WI38 (cell line): ENCODE results near the gene DCLK1.

ENCODE experiments used
- H3K4me3 ChIP-seq: 2 replicates; pipeline ENCODE4 v1.5.1; 2011; ENCODE audit warnings: low read depth, mild to moderate bottlenecking, control low read depth, low read length
- TF ChIP-seq, protein P1 (sequence below): IDR thresholded peaks from 2 replicates; pipeline ENCODE4 v1.5.1; 2012; ENCODE audit warnings: low read depth, mild to moderate bottlenecking, control low read depth, low read length

Gene DCLK1

DNA sequence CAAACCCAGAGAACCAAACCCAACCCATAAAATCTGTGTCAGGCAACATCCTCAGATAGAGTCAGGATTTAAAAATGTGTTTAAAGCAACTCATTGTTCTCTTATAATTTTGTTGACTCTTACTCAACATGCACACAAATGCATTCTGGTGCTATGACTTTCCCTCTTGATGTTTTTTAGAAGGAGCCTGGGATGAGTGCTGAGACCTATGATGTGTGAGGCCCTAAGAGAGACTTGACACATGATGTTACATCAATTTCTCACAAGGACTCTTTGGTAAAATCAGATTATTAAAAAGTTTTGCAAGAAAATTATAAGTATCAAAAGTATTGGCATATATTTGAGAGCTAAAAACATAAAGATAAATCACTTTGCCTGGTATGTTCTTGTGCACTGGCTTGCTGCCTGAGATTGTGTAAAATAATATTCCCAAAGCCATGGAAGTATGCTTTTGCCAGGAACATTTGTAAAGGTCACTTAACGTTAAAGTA is 173.9 kb downstream of the DCLK1 start:
- TF ChIP-seq, protein P1, sequence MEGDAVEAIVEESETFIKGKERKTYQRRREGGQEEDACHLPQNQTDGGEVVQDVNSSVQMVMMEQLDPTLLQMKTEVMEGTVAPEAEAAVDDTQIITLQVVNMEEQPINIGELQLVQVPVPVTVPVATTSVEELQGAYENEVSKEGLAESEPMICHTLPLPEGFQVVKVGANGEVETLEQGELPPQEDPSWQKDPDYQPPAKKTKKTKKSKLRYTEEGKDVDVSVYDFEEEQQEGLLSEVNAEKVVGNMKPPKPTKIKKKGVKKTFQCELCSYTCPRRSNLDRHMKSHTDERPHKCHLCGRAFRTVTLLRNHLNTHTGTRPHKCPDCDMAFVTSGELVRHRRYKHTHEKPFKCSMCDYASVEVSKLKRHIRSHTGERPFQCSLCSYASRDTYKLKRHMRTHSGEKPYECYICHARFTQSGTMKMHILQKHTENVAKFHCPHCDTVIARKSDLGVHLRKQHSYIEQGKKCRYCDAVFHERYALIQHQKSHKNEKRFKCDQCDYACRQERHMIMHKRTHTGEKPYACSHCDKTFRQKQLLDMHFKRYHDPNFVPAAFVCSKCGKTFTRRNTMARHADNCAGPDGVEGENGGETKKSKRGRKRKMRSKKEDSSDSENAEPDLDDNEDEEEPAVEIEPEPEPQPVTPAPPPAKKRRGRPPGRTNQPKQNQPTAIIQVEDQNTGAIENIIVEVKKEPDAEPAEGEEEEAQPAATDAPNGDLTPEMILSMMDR: no peak
- H3K4me3 ChIP-seq: no peak overlapping the region

GRCh38 chr13:35956074-35956473 is 175.1 kb downstream of the DCLK1 start:
- no peak overlapping the region for H3K4me3 ChIP-seq
- TF ChIP-seq, protein P1: no peak

DNA sequence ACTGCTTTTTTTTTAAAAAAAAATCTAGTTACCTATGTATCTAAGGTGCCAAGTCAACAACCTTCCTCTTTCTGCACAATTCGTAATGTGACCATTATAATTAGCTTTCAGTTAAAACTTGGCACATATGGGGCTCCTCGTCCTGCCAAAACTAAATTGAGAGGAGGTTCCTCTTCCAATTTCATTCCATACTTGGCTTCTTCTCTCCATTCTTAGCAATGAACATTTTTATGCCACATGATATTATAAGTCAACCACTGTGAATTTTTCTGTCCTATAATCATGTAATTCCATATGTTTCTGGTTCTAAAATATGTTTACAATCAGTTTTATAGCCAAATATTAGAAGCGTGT is 177.0 kb downstream of the DCLK1 start:
- H3K4me3 ChIP-seq: no peak overlapping the region
- TF ChIP-seq, protein P1: no peak

DNA sequence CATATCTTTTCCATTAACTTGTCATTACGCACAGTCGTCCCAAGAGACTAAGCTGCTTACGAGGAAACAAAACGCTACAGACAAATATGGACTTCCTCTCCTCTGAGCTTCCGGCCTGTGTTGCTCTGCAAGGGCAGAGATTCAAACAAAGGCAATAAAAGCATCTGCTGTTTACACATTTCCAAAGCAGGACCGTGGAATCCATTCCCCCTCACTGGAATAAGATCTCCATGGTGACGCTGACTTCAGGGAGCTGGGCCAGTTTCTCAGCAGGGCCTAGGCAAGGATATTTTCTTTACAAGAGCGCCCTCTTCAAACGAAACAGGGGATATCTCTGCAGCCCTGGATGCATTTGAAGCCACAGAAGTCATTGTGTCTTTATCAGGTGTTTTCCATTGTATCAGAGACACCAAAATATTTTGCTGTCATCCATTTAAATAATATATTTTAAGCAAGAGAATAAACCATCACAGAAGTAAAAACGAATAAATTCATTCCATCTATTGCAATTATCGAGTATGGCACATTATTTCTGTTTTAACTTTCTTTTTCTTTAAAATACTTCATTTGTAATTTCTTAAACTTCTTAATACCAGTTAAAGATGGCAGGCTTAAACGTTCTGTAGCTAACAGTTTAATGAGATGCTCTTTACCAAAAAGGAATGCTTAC is 177.5 kb downstream of the DCLK1 start:
- H3K4me3 ChIP-seq: no peak overlapping the region
- TF ChIP-seq, protein P1: no peak

- TF ChIP-seq, protein P1: no peak
- no peak overlapping the region for H3K4me3 ChIP-seq
These were observed 183.9 kb downstream of the DCLK1 start for GRCh38 chr13:35947315-35947714.

- no peak overlapping the region for H3K4me3 ChIP-seq
- TF ChIP-seq, protein P1: no peak
These were observed 185.8 kb downstream of the DCLK1 start for GRCh38 chr13:35945368-35945767.

- TF ChIP-seq, protein P1: no peak
- H3K4me3 ChIP-seq: no peak overlapping the region
These were observed 189.8 kb downstream of the DCLK1 start for GRCh38 chr13:35941374-35941773.
